ENCODE results near the gene POLR3A.

GRCh38 chr10:77944519-77944918 is 84.8 kb downstream of the POLR3A start:
- TF ChIP-seq CTCF (IDR thresholded peaks at IDR 0.05; ENCODE audit: low read depth, low read length): no peak
- TF ChIP-seq EZH2phosphoT487 (IDR thresholded peaks at IDR 0.05; ENCODE audit: low read depth): no peak

Measured in OCI-LY3 (cell line).